ENCODE results near the gene FRRS1. TPM values are rescaled to one million over a fixed set of nuclear protein-coding genes. Genes with fewer than 3 reads are reported as not detected.
A peak's percentile ranks its signal among the peaks of the same experiment; 100 is the strongest.

The FRRS1 gene
- total RNA-seq, 6 donors from 2014 or later = 2.2 to 12.6 (median 9.3) TPM

- Histone ChIP-seq H3K4me1 (peaks cover 6 to 16% (median 12%) of the 10 kb centered on the region in 4 donors), H3K27me3 (no peaks in the 10 kb centered on the region), H3K9me3 (no peaks in the 10 kb centered on the region), H3K4me3 (no peak overlapping the region), H3K27ac (peak overlapping the region in 2 of 4 donors; percentile 13 to 42), H3K36me3 (no peaks in the 10 kb centered on the region)
- no peak for TF ChIP-seq CTCF (IDR thresholded peaks at IDR 0.05)
- DNase-seq = no peak
- ATAC-seq (ENCODE audit: low FRiP score in 2 of 2) = no peak
Observed at GRCh38 chr1:99771513-99771918, 5.1 kb upstream of the FRRS1 start.

GRCh38 chr1:99768524-99769245, 2.2 kb upstream of the FRRS1 start:
- Histone ChIP-seq H3K27me3 (no peaks in the 10 kb centered on the region), H3K9me3 (no peaks in the 10 kb centered on the region), H3K27ac (no peak overlapping the region), H3K4me1 (peaks cover 12 to 29% (median 17%) of the 10 kb centered on the region in 4 donors), H3K36me3 (no peaks in the 10 kb centered on the region), H3K4me3 (no peak overlapping the region)
- no peak for TF ChIP-seq POLR2A (IDR thresholded peaks at IDR 0.05)
- TF ChIP-seq EP300 (IDR thresholded peaks at IDR 0.05) = no peak
- no peak for TF ChIP-seq POLR2AphosphoS5 (IDR thresholded peaks at IDR 0.05)
- TF ChIP-seq CTCF (IDR thresholded peaks at IDR 0.05) = no peak
- 74 to 78% methylated on average over 6 of the region's 6 CpGs for WGBS, 2 donors
- ATAC-seq (ENCODE audit: low FRiP score in 2 of 2) = no peak
- DNase-seq = no peak

DNA sequence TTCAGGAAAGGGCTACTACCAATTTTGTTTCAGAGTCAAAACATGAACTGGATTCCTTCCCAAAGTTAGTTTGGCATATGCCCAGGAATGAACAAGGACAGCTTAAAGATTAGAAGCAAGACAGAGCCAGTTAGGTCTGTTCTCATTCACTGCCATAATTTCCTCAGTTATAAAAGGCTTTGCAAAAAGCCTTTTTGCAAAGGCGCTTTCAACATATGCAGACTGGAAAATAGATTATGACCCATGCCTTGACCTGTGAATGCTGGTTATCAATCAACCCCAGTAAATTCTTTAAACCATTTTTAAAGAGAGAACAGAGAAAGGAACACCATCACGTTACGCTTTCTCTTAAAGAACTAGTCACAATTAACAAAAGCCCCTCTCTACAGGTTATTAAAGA, 1.7 kb upstream of the FRRS1 start:
- Histone ChIP-seq H3K4me3 (no peak overlapping the region), H3K27ac (no peak overlapping the region), H3K36me3 (no peaks in the 10 kb centered on the region), H3K27me3 (no peaks in the 10 kb centered on the region), H3K4me1 (peaks cover 12 to 29% (median 17%) of the 10 kb centered on the region in 4 donors), H3K9me3 (no peaks in the 10 kb centered on the region)
- no peak for DNase-seq
- WGBS, 2 donors = 87 to 88% methylated on average over 3 of the region's 3 CpGs
- ATAC-seq (ENCODE audit: low FRiP score in 2 of 2) = no peak
- no peak for TF ChIP-seq POLR2AphosphoS5 (IDR thresholded peaks at IDR 0.05)

- 89 to 100% methylated on average over 1 of the region's 1 CpG for WGBS, 2 donors
- no peaks in the 10 kb centered on the region for H3K9me3 ChIP-seq
- H3K36me3 ChIP-seq = no peaks in the 10 kb centered on the region
- peaks cover 11 to 25% (median 15%) of the 10 kb centered on the region in 4 donors for H3K4me1 ChIP-seq
- no peak for ATAC-seq (ENCODE audit: low FRiP score in 2 of 2)
- TF ChIP-seq POLR2AphosphoS5 (IDR thresholded peaks at IDR 0.05) (no peak), EP300 (IDR thresholded peaks at IDR 0.05) (no peak), CTCF (IDR thresholded peaks at IDR 0.05) (no peak), POLR2A (IDR thresholded peaks at IDR 0.05) (no peak)
- no peaks in the 10 kb centered on the region for H3K27me3 ChIP-seq
- no peak overlapping the region for H3K27ac ChIP-seq
- DNase-seq = no peak
- H3K4me3 ChIP-seq = peak overlapping the region in 1 of 4 donors; percentile 58
Observed at GRCh38 chr1:99764909-99765308, 1.5 kb downstream of the FRRS1 start.

DNA sequence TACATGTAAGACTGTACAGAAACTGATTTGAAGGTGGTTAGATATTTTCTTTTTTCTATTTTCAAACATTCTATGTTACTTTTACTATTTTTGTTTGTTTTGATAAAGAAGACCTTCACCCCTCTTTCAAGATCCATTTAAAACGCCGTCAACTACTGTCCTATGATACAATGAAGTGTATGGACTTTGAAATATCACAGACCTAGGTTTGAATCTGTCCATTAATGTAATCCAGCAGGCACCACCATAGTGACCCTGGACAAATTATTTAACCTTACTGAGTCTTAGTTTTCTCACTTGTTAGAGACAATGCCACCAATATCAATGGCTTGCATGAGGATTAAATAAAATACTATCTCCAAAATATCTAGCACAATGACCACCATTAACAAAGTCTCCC, 2.0 kb downstream of the FRRS1 start:
- H3K4me1 ChIP-seq = peaks cover 12 to 29% (median 17%) of the 10 kb centered on the region in 4 donors
- H3K36me3 ChIP-seq = no peaks in the 10 kb centered on the region
- H3K9me3 ChIP-seq = no peaks in the 10 kb centered on the region
- DNase-seq = no peak
- ATAC-seq (ENCODE audit: low FRiP score in 2 of 2) = no peak
- WGBS, 2 donors = 91% methylated on average over 2 of the region's 2 CpGs
- H3K4me3 ChIP-seq = no peak overlapping the region
- no peak overlapping the region for H3K27ac ChIP-seq
- TF ChIP-seq POLR2A (IDR thresholded peaks at IDR 0.05) = no peak
- H3K27me3 ChIP-seq = no peaks in the 10 kb centered on the region

GRCh38 chr1:99763956-99764355, 2.5 kb downstream of the FRRS1 start:
- H3K4me3 ChIP-seq = no peak overlapping the region
- WGBS, 2 donors = 75 to 76% methylated on average over 2 of the region's 2 CpGs
- no peak for TF ChIP-seq EP300 (IDR thresholded peaks at IDR 0.05)
- no peak for TF ChIP-seq CTCF (IDR thresholded peaks at IDR 0.05)
- TF ChIP-seq POLR2A (IDR thresholded peaks at IDR 0.05) = no peak
- TF ChIP-seq POLR2AphosphoS5 (IDR thresholded peaks at IDR 0.05) = no peak
- DNase-seq (no peak), ATAC-seq (ENCODE audit: low FRiP score in 2 of 2) (no peak)
- peaks cover 12 to 34% (median 18%) of the 10 kb centered on the region in 4 donors for H3K4me1 ChIP-seq
- no peaks in the 10 kb centered on the region for H3K36me3 ChIP-seq
- no peak overlapping the region for H3K27ac ChIP-seq
- H3K9me3 ChIP-seq = no peaks in the 10 kb centered on the region
- H3K27me3 ChIP-seq = no peaks in the 10 kb centered on the region
